GM21529 (cell line): Measurements from ENCODE around the gene IGSF9B.

Experiments
- ATAC-seq: cut with Tn5 transposase; IDR thresholded peaks from one replicate; pipeline ENCODE4 v1.9.1; 2021; ENCODE audit not compliant: unreplicated experiment

Gene IGSF9B

DNA sequence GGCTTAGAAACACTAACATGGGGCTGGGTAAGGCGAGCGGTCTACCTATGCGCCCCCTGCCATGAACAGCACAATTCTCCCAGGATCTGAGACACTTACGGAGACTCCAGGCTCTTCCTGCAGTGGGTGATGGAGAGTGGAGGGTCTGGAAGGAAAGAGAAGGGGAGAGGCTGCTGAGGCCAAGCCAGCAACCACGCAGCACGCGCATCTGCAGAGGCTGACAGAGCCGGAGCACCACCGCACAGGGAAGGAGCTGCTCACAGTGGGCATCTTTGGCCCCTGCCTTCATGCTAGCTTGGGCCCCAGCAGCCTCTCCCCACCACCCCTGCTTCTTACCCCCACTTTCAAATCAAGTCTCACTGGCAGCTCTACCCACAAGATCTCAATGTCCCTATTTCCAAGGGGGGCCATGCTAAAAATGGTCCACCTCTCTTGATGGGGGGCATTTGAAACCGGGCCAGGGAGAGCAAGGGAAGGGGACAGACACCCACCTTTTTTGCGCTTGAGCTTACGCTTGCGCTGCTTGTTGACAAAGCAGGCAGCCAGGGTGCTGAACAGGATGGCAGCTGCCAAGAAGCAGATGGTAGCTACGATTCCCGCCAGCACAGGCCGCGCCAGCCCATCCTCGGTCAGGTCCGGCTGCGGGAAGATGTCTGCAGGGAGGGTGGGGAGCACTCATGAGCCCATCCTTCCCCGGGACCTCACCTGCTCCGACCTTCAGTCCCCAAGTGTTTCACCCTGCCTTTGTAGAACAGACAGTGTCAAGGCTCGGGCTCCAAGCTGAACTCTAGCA, 34.5 kb downstream of the IGSF9B start:
- no peak for ATAC-seq

GRCh38 chr11:133921513-133921912, 35.3 kb downstream of the IGSF9B start:
- ATAC-seq: no peak

DNA sequence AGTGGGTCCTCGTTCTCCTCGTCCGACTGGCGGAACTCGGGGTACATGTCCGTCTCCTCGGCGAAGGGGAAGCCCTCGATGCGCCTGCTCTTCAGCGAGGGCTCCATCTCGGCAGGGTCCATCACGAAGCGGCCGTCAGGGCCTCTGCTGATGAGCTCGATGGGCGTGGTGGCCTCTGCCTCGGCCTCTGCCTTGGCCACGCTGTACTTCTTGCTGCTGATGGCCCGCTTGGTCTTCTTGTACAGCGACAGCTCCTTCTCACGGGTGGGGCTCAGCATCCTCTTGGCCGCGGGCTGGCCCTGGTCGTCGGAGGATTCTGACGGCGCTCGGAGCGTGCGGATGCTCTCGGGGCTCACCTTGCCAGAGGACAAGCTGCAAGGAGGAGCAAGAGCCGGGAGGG, 35.7 kb downstream of the IGSF9B start:
- no peak for ATAC-seq

DNA sequence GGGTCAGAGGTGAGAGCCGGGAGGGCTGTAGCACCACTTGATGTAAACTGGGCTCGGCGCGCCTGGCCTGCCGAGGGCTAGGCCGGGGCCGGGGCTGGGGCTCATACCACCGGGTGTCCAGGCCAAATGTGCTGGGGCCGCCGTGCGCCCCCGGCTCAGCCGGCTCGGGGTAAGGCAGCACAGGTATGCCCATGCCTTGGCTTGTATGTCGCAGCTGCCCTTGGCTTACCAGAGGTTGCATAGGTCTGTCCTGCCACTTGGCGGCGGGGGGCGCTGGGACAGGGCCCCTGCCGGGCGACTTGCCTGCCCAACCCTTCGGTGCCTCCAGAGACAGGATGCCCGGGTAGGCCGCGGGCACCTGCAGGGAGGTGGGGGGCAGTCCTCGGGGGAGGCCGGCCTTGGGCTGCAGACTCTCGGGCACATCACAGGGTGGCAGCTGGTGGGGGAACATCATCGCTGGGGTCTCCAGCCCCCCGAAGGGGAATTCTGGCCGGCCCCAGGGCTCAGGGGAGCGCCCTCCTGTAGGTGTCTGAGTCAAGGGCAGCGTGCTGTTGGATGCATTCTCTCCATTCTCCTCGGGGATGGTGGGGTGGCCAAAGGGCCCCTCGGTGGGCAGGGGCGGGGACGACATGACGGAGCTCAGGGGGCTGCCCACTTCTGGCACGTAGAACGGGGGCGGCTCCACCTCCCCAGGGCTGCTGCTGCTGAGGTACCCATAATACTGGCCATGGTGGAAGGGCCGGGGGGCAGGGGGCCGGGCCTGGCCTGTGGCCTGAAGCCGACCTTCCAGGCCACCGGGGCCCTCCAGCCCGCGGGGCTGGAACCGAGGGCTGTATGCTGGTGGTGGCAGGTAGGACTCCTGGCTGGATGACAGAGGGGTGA, 36.4 kb downstream of the IGSF9B start:
- no peak for ATAC-seq

- ATAC-seq: no peak
Measured at GRCh38 chr11:133919330-133920108, 37.2 kb downstream of the IGSF9B start.

GRCh38 chr11:133918608-133919260, 38.0 kb downstream of the IGSF9B start:
- ATAC-seq: no peak

DNA sequence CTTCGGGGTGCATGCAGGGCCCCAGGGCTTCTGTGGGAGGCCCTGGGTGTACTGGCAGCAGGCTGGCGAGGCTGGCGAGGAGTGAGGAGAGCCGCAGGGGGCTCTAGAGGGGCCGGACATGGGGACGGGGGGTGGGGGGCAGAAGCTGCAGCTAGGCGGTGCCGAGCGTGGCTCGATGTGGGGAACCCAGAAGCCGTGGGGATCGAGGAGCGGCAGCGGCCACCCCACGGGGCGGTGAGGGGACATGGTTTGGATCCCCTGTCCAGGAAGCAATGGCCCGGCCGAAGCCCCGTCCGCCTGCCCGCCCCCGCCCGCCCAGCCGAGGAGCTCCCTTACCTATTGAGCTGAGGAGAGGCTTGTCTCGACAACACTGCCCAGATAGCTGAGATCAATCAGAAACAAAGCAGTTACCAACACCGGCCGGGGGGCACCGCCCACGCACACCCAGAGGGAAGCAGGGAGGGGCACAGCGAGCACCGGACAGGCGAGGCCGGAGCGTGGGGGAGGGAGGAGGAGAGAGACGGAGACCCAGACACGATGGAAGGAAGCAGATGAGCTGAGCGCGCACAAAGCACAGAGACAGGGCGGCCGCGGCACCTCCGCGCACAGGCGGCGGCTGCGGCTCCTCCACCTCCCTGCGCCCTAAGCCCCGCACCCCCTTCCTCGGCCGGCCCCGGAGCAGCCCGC, 38.7 kb downstream of the IGSF9B start:
- no peak for ATAC-seq

- ATAC-seq: no peak
Measured at GRCh38 chr11:133916784-133917440, 39.9 kb downstream of the IGSF9B start.

GRCh38 chr11:133913761-133914160, 43.0 kb downstream of the IGSF9B start:
- ATAC-seq: no peak

DNA sequence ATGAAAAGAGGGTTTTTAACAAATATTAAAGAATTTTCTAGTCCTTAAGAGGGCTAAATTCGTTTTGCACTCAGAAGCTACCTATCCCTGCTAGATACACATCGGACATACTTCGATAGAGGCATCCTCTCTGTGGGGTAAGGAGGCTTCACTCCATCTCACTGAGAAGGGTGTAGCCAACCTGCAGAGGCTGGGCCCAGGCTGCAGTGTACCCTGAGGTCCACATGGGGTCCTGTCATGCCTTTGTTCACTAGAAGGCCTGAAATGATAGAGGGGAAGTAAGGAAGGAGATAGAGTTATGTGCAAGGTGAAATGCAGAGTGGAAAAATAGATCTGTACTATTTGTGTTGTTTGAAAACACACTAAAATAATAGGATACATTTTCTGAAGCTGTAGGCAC, 45.6 kb downstream of the IGSF9B start:
- ATAC-seq: no peak

- no peak for ATAC-seq
Measured at GRCh38 chr11:133910101-133910500, 46.7 kb downstream of the IGSF9B start.

- ATAC-seq: no peak
Measured at GRCh38 chr11:133908827-133909226, 47.9 kb downstream of the IGSF9B start.

DNA sequence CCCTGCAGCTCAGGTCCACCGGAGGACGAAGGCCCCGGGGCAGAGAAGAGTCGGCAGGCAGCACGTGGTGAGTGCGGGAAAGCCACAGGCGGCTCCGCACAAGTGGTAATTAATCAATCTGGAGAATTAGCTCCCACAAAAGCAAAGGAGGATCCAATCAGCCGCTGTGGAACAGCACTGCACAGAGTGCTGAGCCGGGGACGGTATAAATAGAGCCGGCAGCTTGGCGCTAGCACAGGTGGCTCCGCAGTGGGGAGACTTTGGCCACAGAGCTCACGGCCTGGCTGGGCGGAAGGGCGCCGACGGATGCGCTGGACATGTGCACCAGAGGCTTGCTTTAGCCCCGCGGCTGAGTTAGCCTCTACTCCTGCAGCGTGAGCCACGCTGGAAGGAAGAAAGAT, 48.9 kb downstream of the IGSF9B start:
- no peak for ATAC-seq

GRCh38 chr11:133907216-133907615, 49.6 kb downstream of the IGSF9B start:
- ATAC-seq: no peak

- ATAC-seq: no peak
Measured at GRCh38 chr11:133906746-133907145, 50.0 kb downstream of the IGSF9B start.

- no peak for ATAC-seq
Measured at GRCh38 chr11:133906241-133906640, 50.5 kb downstream of the IGSF9B start.

DNA sequence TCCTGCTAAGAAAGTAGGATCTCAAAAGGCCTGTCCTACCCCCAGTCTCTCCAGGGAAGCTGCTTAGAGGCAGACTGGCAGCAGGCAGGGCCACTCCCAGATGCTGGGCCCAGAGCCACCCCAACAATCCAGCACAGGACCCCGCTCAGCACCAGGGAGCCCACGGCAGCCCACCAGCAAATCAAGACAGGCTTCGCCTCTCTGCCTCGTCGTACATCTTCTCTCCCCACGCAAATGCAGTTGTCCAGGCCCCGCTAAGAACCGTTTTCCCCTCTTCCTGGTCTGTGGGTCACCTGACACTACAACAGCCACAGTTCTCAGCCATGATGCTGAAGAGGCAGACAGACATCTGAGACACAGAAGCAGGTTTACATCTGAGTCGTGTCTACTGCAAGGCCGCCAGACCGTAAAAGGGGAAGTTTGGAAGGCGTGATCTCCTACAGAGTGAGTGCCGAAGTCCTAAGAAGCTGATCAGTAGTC, 51.1 kb downstream of the IGSF9B start:
- ATAC-seq: peak; percentile 67

GRCh38 chr11:133904818-133905515, 51.8 kb downstream of the IGSF9B start:
- ATAC-seq: no peak
